ENCODE data around the gene SUCLG2. TPM values are rescaled to one million over a fixed set of nuclear protein-coding genes. Genes with fewer than 3 reads are reported as not detected.
"Not testable (repeated sequence)": the region's sequence is repeated elsewhere in the genome, so short reads cannot be mapped to it uniquely, and the experiment has no call there.

SUCLG2 gene
- total RNA-seq, 1 donor from 2014 or later = 49.9 TPM

DNA sequence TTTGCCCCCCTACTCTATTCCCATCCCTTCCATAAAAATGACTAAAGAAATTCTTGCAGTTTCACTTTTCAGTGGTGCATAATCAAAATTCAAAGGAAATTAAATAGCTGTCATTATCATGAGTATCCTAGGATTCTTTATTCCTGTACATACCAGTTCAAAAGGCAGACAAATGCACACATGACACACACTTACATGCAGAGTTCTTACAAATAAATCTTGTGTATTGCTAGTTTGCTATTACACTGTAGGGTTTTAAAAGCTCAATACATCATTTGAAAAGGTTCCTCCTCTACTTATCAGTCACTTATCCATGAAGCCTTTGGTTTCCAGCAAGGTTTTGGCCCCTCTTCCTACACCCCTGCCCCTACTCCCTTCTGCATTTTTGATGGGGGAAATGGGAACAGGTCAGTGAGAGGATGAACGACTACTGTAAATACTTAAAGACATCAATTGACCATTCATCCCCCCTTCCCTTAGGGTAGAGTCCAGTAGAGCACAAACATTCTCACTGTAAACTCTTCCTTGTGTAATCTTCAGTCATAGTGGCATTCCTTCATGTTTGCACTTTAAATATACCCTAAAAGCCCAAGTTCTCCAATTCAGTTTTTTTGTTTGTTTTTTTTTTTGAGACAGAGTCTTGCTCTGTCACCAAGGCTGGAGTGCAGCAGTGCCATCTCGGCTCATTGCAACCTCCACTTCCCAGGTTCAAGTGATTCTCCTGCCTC is 92.6 kb downstream of the SUCLG2 start:
- no peak for DNase-seq (ENCODE audit: low read depth, low spot score)

DNA sequence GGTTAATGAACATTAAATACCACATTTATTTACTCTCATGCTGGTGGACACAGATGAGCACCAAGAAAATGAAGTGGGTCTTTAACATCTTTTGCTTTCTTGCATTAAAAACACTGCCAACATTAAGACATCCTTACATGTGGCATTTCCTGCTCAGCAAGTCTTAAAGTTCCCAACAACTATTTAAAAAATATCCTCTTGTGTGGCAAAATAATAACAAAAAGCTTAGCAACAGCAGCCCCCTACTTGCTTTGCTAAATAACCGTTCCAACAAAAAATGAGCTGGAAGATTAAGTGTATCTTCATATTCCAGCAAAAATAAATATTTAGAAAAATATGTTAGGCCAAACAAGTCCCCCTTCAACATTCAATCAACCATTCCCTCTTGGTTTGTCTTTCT is 93.1 kb downstream of the SUCLG2 start:
- no peak for DNase-seq (ENCODE audit: low read depth, low spot score)

DNA sequence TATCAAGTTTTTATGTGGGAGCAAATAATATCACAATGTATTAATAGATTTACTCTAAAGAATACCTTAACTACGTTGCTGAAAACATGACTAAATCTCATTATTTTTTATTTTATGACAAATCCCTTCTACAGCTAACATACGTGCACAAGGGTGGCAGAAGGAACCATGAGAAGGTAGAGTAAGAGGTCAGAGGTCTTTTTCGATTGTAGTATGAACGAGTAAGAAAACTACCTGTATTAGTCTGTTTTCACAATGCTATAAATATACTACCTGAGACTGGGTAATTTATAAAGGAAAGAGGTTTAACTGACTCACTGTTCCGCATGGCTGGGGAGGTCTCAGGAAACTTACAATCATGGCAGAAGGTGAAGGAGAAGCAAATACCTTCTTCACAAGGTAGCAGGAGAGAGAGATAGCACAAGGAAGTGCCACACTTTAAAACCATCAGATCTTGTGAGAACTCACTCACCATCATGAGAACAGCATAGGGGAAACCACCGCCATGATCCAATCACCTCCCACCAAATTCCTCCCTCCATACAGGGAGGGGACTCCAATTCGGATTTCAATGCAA is 95.3 kb downstream of the SUCLG2 start:
- DNase-seq (ENCODE audit: low read depth, low spot score) = no peak

DNA sequence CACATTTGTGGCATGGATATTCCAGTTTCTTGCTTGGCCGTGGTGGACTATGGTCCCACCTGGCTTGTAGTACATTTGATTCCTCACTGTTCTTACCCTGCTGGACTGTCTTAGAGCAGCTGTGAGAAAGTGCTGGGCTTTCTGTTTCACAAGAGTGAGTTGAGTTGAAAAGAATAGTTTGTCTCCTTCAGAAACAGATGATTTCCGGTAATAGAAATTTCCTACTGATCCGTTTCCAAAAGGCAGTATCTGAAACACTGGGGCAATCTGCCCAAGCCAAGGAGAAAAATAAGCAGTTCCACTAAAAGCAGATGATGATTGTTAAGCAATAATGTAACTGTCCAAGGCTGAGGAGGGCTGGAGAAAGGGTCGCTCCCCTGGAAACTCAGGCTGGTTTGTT is 96.0 kb downstream of the SUCLG2 start:
- no peak for DNase-seq (ENCODE audit: low read depth, low spot score)

DNA sequence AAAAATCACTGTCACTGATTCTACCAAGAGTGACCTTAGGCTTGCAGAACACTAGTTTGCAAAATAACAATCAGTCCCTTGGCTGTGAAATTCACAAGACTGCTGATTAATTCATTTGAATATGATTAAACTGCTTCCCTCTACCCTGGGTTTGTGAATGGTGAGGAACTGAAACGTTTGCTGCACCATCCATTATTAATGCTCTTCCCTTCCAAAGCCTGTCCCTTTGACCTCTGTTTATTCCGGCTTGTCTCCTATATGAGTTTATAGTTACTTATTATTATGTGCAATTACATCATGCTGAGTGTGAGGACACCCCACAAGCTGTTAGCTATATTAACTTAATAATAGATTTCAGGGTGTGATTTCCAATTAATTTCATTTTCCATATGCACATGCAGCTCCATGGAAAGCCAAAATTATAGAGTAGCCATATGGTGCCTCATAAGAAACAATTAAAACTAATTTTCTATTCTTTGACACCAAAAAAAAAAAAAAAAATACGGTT is 96.5 kb downstream of the SUCLG2 start:
- DNase-seq (ENCODE audit: low read depth, low spot score) = no peak

DNA sequence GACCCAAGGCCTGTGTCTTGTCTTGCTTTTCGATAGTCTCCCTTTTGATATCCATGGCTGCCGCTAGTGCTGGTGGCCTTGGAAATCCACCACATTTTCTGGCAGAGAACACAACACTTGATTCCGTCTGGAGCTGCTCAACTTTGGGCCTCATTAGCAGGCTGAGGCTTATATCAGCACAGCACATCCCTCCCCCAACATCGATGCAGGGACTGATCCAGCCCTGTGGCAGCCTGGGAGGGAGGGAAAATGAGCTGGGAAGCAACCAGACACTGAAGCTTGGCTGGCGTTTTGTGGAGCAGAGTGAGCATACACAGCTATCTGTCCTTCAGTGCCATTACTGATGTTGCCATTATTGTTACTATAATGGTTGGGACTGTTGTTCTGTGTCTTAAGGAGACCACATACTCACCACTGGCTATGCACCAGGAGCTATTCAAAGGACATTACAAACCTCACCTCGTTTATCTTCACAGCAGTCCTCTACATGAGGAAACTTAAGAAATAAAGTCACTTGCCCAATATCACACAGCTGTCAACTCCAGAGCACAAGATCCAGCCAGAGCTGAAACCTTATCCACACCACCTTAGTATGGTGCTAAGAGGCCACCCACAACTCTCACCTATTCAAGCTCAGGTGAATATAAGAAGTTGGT is 102.9 kb downstream of the SUCLG2 start:
- DNase-seq (ENCODE audit: low read depth, low spot score) = no peak

DNA sequence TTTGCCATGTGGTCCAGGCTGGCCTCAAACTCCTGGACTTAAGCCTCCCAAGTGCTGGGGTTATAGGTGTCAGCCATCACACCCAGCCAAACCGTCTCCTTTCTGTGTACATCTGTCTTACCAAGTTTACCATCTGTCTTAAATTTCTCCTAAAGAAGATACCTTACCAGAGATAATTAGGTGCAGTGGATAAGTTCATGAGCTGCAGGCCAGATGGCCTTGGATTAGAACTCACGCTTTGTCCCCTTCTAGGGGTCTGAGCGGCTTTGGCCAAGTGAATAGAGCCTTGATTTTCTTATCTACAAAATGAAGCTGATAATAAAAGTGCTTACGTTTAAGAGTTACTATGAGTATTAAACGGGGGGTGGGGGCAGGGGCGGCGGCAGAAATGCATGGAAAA is 103.9 kb downstream of the SUCLG2 start:
- DNase-seq (ENCODE audit: low read depth, low spot score) = no peak

DNA sequence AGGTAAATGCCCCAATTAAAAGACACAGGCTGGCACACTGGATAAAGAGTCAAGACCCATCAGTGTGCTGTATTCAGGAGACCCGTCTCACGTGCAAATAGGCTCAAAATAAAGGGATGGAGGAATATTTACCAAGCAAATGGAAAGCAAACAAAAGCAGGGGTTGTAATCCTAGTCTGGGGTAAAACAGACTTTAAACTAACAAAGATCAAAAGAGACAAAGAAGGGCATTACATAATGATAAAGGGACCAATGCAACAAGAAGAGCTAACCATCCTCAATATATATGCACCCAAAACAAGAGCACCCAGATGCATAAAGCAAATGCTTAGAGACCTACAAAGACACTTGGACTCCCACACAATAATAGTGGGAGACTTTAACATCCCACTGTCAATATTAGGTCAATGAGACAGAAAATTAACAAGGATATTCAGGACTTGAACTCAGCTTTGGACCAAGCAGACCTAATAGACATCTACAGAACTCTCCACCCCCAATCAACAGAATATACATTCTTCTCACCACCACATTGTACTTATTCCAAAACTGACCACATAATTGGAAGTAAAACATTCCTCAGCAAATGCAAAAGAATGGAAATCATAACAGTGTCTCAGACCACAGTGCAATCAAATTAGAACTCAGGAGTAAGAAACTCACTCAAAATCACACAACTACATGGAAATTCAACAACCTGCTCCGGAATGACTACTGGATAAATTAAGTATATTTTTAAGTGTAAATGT is 111.7 kb downstream of the SUCLG2 start:
- not testable (repeated sequence) for DNase-seq (ENCODE audit: low read depth, low spot score)

DNA sequence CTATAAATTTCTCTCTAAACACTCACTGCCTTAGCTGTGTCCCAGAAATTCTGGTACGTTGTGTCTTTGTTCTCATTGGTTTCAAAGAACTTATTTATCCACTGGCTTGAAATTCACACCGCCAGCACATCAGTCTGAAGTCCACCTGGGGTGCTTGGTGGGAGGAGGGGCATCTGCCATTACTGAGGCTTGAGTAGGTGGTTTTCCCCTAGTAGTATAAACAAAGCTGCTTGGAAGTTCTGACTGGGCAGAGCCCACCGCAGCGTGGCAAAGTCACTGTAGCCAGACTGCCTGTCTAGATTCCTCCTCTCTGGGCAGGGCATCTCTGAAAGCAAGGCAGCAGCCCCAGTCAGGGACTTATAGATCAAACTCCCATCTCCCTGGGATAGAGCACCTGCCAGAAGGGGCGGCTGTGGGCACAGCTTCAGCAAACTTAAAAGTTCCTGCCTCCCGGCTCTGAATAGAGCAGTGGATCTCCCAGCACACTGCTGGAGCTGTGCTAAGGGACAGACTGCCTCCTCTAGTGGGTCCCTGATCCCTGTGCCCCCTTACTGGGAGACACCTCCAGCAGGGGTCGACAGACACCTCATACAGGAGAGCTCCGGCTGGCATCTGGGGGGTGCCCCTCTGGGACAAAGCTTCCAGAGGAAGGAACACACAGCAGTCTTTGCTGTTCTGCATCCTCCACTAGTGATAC is 114.1 kb downstream of the SUCLG2 start:
- DNase-seq (ENCODE audit: low read depth, low spot score) = no peak

DNA sequence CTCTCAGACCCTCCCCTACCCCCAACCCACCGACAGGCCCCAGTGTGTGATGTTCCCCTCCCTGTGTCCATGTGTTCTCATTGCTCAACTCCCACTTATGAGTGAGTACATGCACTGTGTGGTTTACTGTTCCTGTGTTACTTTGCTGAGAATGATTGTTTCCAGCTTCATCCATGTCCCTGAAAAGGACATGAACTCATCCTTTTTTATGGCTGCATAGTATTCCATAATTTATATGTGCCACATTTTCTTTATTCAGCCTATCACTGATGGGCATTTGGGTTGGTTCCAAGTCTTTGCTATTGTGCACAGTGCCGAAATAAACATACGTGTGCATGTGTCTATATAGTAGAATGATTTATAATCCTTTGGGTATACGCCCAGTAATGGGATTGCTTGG is 117.2 kb downstream of the SUCLG2 start:
- DNase-seq (ENCODE audit: low read depth, low spot score) = not testable (repeated sequence)

DNA sequence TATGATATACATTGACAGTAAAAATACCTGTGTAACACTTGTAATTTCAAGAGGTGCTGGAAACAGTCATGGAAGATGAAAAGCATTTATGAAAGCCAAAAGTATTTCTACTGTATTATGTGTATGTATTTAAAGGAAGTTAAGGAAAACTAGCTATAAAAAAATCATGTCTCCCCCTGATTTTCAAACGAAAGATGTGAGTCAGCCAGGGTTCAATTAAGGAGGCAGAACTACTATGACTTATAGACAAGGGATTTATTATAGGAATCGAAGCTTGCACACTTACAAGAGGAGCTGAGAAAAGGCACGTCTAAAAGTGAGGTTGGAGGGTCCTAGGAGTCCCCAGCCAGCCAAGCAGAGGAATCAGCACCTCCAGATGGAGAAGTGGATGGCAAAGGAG is 119.4 kb downstream of the SUCLG2 start:
- no peak for DNase-seq (ENCODE audit: low read depth, low spot score)

DNA sequence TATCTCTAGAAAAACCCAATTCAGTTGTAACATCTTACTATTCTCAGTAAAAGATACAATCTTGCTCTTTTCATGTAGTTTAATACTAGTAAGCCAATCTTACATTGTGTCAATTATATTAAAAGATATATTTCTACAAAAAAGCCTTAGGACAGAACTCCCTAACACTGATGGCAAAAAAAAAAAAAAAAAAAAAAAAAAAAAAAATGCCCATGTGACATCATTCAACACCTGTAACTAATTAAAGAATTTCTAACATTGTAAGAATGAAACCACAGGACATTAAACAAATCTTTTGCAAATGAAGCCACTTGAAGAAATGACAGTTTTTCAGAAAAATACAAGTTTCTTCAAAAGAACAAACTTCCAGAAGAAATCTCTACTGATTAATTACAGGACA is 119.8 kb downstream of the SUCLG2 start:
- no peak for DNase-seq (ENCODE audit: low read depth, low spot score)

DNA sequence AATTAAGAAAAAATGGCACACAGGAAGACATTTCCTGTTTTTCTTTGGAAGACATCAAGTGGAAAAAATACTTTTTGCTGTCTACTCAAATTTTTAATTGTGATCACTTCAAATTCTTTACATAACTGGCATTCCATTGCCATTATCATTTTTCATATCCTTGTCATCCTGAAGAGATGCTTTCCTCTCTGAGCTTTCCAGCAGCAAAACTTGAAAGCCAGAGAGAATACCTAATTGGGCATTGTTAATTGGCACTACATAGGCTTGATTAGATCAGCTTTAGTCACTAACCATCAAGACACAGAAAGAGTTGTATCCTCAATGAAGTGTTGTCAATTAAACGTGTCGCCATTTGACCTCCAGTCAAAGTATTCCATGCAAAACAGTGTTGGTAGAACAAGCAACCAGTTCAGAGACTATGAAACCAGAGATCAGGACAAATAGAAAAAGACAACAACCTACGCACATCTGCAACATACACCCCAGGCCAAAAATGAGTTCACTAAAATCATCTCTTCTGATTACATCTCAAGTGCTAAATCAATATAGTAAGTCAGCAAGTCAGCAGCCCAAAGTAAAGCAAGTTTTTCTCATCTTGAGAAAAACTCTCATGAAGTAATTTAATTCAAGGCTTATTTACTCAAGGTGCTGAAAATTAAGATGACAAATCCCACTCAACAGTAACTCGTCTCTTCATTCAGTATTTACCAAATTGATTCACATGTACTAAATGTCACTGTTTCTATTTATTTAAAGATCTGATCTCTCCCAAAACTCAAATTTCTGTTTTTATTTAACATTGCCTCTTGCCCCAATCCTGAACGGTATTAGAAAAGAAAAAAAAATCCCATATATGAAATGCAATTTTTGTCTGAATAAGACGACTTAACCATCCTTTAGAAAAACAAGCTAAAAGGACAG is 123.0 kb downstream of the SUCLG2 start:
- DNase-seq (ENCODE audit: low read depth, low spot score) = no peak

DNA sequence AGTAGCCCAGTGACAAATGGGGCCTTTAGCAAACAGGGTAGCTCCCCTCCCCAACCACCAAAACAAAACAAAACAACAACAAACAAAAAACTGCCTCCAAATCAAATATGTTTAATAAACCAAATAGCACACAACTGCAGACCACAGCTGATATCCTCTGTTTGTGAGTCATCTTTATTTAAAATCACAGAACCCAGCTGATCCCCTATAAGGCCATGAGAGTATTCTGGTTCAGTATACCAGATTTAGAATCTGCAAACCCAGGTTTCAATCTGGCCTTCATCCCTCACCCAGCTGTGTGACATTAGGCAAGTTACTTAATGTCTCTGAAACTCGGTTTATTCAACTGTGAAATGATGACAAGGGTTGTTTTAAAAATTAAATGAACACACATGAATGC is 124.5 kb downstream of the SUCLG2 start:
- DNase-seq (ENCODE audit: low read depth, low spot score) = no peak

DNA sequence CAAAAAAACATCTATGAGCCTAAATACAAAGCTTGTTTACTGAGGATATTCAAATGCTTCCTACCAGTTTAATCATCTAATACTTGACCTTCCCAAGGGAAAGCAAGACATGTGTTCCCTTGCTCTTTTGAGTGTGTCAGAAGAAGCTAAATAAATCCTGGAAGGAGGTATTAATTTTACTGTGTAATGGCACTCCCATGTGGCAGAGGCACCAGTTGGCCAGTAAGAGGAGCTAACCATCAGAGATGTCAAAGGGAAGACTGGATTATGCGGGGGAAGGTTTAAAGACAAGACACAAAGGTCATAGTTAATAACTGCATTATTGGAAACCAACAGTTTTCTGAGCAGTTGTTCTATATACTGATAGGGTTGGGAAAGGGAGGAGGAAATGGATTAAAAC is 125.1 kb downstream of the SUCLG2 start:
- DNase-seq (ENCODE audit: low read depth, low spot score) = no peak

DNA sequence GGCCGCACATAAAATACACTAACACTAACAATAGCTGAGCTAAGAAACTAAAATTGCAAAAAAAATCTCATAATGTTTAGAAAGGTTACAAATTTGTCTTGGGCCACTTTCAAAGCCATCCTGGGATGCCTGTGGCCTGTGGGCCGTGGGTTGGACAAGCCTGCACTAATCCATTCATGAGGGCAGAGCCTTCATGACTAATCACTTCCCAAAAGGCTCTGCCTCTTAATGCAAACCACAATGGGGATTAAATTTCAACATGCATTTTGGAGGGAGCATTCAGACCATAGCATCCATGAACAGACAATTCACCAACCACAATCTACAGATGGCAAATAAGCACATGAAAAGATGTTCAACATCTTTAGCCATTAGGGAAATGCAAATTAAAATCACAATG is 128.2 kb downstream of the SUCLG2 start:
- DNase-seq (ENCODE audit: low read depth, low spot score) = no peak

DNA sequence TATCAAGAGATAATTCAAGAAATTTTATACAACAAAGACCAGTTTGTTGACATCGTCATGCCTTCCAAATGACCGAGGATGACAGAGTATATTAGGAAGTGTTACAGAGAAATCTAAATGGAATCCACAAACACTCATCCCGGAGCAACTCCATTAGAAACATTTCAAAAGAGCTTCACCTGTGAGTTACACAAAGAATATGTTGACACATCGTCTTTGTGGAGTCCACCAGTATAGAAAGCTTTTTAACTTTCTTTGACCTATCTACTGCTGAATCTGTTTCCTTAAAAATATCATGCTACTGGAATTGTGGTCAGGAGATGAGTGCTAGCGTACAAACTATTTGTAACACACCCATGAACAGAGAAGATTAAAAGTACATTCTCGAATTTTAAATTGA is 130.4 kb downstream of the SUCLG2 start:
- no peak for DNase-seq (ENCODE audit: low read depth, low spot score)

DNA sequence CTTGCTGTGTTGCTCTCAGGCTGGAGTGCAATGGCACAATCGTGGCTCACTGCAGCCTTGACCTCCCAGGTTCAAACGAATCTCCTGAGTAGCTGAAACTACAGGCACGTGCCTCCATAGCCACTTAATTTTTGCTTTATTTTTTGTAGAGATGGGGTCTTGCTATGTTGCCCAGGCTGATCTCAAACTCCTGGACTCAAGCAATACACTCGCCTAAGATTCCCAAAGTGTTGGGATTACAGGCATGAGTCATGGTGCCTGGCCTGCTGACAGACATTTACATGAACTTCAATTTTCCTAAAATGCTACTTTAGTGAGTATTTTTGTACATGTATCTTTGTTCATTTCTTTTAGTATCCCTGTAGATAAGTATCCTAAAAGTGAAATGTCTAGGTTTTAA is 132.3 kb downstream of the SUCLG2 start:
- DNase-seq (ENCODE audit: low read depth, low spot score) = no peak

DNA sequence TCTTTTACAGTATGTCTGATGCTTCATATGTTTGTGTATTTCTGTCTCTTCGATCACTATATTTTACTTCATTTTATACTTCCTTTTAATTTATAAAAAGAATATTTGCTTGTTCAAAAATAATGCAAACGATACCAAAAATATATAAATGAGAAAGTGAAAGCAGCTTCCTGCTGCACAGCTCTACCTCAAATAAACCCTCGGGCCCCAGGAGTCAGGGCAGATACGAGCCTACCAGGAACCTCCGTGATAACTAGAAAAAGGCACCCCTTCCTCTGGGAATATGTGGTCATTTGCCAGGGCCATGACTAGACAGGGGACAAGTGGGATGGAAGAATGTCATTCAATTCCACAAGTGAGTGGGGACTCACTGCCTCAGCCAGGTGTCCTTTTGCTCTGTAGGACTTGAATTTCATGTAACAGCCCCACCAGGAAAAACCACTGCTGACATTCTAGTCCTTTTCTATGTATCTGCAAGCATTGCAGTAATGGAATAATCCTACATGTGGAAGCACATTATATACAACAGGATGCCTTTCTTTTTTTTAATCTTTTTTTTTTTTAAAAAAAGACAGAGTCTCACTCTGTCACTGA is 133.3 kb downstream of the SUCLG2 start:
- DNase-seq (ENCODE audit: low read depth, low spot score) = no peak

DNA sequence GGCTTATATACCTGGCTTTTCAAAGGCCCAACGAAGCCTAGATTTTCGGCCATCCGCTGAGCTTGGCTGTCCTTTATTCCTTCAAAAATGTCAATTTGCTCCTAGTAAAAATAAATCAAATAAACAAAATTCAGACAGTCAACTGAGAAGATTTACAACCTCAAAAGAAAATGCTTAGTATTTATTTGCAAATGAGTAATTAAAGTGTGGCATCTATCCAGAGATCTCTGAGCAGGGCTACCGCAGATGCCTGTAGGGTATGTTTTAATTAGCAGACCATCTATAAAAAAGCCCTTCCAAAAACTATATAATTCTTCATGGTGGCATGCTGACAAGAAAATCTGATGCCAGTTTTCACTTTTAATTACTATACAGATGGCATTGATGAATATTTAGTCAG is 136.2 kb downstream of the SUCLG2 start:
- DNase-seq (ENCODE audit: low read depth, low spot score) = no peak
